ENCODE measurements around the gene VPS4A. TPM values are rescaled to one million over a fixed set of nuclear protein-coding genes. Genes with fewer than 3 reads are reported as not detected.

The VPS4A gene
- total and polyA plus RNA-seq, 2 of the 4 experiments (the other 2 are of a cell fraction): 23.3 to 25.2 TPM

- WGBS, 2 experiments (ENCODE audit: extremely low coverage in 2 of 2, insufficient read length in 1 of 2): 92% methylated on average over 14 of the region's 22 CpGs; no CpG with 5 or more reads in 1 of the 2 experiments
Observed at GRCh38 chr16:69321080-69321479, 9.9 kb downstream of the VPS4A start.

More at GRCh38 chr16:69321080-69321479, 9.9 kb downstream of the VPS4A start:
- Histone ChIP-seq H4K91ac (ENCODE audit: insufficient read depth, low read depth, low read length) (no peak overlapping the region), H3K4me1 (ENCODE audit: control insufficient read depth, insufficient read depth, low read length) (no peaks in the 10 kb centered on the region), H3K9me3 (ENCODE audit: control insufficient read depth, insufficient read depth, low read length) (no peaks in the 10 kb centered on the region), H3K4me2 (ENCODE audit: low read depth, low read length) (no peak overlapping the region), H3K79me1 (ENCODE audit: low read depth in 1 of 2, low read length in 2 of 2) (peaks cover 34 to 79% of the 10 kb centered on the region in 2 experiments), H4K5ac (ENCODE audit: low read depth, low read length) (no peak overlapping the region), H2AFZ (replicated peaks; ENCODE audit: low read length, poor library complexity) (no peak overlapping the region), H3K4me3 (ENCODE audit: insufficient read depth, low read depth, low read length) (no peak overlapping the region), H2AK5ac (ENCODE audit: low read depth, low read length) (no peak overlapping the region), H2BK120ac (ENCODE audit: low read depth, low read length) (no peak overlapping the region), H2BK5ac (ENCODE audit: low read depth, low read length, poor library complexity, severe bottlenecking) (no peak overlapping the region), H3K27ac (ENCODE audit: insufficient read depth, low read length) (no peak overlapping the region), H3K9ac (ENCODE audit: low read depth, low read length) (no peak overlapping the region), H4K8ac (ENCODE audit: low read depth in 2 of 2, low read length in 2 of 2) (no peak overlapping the region), H3K14ac (replicated peaks; ENCODE audit: low read depth, low read length) (no peak overlapping the region), H3K23ac (ENCODE audit: low read depth, low read length) (no peak overlapping the region), H3K27me3 (ENCODE audit: control insufficient read depth, insufficient read depth, low read length) (no peaks in the 10 kb centered on the region), H3K56ac (ENCODE audit: extremely low read depth, insufficient read depth, low read length) (no peak overlapping the region), H2AK9ac (replicated peaks; ENCODE audit: low read depth, low read length, poor library complexity) (peak overlapping the region; percentile 72), H4K20me1 (ENCODE audit: insufficient read depth, low read length) (peaks cover 42% of the 10 kb centered on the region), H3K9me1 (ENCODE audit: insufficient read depth, low read length) (peaks cover 6% of the 10 kb centered on the region), H3K18ac (ENCODE audit: low read depth, low read length) (no peak overlapping the region), H2BK20ac (ENCODE audit: low read depth, low read length) (no peak overlapping the region), H3K4ac (ENCODE audit: low read depth, low read length) (no peak overlapping the region), H2BK15ac (ENCODE audit: low read depth, low read length) (no peak overlapping the region), H3K36me3 (ENCODE audit: control insufficient read depth, insufficient read depth, low read length) (peaks cover 83% of the 10 kb centered on the region)
- DNase-seq: no peak
- dilution Hi-C loops (cut with HindIII; ENCODE audit: low sequenced_read_pairs, unreplicated experiment) (no loop called here), intact Hi-C loops (cut with micrococcal nuclease) (no loop called here), in situ Hi-C loops (cut with MboI; ENCODE audit: low sequenced_read_pairs) (no loop called here)
- CTCF ChIA-PET: no interaction called here
- no TSS peak for BruUV-seq (replicated peaks)
- ATAC-seq (ENCODE audit: low read depth): no peak
- TF ChIP-seq RFX5 (IDR thresholded peaks at IDR 0.05; ENCODE audit: low read depth, low read length) (no peak), MXI1 (IDR thresholded peaks at IDR 0.05; ENCODE audit: borderline replicate concordance, low read depth, low read length) (no peak), MAZ (IDR thresholded peaks at IDR 0.05; ENCODE audit: borderline replicate concordance, low read depth, low read length) (no peak), RAD21 (IDR thresholded peaks at IDR 0.05; ENCODE audit: low read length) (no peak), FOS (IDR thresholded peaks at IDR 0.05; ENCODE audit: low read depth, low read length) (no peak), BHLHE40 (IDR thresholded peaks at IDR 0.05; ENCODE audit: low read depth, low read length) (no peak), RCOR1 (IDR thresholded peaks at IDR 0.05; ENCODE audit: insufficient replicate concordance, low read length) (no peak), CHD1 (IDR thresholded peaks at IDR 0.05; ENCODE audit: low read depth, low read length) (no peak)
- TF ChIP-seq, protein P1, sequence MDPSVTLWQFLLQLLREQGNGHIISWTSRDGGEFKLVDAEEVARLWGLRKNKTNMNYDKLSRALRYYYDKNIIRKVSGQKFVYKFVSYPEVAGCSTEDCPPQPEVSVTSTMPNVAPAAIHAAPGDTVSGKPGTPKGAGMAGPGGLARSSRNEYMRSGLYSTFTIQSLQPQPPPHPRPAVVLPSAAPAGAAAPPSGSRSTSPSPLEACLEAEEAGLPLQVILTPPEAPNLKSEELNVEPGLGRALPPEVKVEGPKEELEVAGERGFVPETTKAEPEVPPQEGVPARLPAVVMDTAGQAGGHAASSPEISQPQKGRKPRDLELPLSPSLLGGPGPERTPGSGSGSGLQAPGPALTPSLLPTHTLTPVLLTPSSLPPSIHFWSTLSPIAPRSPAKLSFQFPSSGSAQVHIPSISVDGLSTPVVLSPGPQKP (IDR thresholded peaks at IDR 0.05; ENCODE audit: borderline replicate concordance, low read depth, low read length): no peak
- POLR2A ChIA-PET (ENCODE audit: unreplicated experiment): no interaction called here

Measured in IMR-90 (cell line).